ENCODE results near the gene ZBTB12.

DNA sequence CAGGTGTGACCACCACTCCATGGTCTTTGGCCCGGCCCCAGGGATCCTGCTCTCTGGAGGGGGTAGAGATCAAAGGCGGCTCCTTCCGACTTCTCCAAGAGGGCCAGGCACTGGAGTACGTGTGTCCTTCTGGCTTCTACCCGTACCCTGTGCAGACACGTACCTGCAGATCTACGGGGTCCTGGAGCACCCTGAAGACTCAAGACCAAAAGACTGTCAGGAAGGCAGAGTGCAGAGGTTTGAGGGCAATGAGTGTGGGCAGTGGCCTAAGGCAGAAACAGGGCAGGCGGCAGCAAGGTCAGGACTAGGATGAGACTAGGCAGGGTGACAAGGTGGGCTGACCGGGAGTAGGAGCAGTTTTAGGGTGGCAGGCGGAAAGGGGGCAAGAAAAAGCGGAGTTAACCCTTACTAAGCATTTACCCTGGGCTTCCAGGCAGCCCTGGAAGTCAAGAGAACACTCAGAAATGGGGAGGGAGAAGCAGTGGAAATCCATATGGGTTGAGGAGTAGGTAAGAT is 44.5 kb upstream of the ZBTB12 start:
- TF ChIP-seq, protein P1, sequence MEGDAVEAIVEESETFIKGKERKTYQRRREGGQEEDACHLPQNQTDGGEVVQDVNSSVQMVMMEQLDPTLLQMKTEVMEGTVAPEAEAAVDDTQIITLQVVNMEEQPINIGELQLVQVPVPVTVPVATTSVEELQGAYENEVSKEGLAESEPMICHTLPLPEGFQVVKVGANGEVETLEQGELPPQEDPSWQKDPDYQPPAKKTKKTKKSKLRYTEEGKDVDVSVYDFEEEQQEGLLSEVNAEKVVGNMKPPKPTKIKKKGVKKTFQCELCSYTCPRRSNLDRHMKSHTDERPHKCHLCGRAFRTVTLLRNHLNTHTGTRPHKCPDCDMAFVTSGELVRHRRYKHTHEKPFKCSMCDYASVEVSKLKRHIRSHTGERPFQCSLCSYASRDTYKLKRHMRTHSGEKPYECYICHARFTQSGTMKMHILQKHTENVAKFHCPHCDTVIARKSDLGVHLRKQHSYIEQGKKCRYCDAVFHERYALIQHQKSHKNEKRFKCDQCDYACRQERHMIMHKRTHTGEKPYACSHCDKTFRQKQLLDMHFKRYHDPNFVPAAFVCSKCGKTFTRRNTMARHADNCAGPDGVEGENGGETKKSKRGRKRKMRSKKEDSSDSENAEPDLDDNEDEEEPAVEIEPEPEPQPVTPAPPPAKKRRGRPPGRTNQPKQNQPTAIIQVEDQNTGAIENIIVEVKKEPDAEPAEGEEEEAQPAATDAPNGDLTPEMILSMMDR (tag by site-specific recombination; IDR thresholded peaks at IDR 0.05) = no peak
- TF ChIP-seq ZBTB7A (tag by site-specific recombination; IDR thresholded peaks at IDR 0.05; ENCODE audit: low read depth) (no peak), ZNF23 (tag by site-specific recombination; IDR thresholded peaks at IDR 0.05; ENCODE audit: borderline replicate concordance) (no peak), SP3 (tag by site-specific recombination; IDR thresholded peaks at IDR 0.05) (no peak)
- TF ChIP-seq, protein P2, sequence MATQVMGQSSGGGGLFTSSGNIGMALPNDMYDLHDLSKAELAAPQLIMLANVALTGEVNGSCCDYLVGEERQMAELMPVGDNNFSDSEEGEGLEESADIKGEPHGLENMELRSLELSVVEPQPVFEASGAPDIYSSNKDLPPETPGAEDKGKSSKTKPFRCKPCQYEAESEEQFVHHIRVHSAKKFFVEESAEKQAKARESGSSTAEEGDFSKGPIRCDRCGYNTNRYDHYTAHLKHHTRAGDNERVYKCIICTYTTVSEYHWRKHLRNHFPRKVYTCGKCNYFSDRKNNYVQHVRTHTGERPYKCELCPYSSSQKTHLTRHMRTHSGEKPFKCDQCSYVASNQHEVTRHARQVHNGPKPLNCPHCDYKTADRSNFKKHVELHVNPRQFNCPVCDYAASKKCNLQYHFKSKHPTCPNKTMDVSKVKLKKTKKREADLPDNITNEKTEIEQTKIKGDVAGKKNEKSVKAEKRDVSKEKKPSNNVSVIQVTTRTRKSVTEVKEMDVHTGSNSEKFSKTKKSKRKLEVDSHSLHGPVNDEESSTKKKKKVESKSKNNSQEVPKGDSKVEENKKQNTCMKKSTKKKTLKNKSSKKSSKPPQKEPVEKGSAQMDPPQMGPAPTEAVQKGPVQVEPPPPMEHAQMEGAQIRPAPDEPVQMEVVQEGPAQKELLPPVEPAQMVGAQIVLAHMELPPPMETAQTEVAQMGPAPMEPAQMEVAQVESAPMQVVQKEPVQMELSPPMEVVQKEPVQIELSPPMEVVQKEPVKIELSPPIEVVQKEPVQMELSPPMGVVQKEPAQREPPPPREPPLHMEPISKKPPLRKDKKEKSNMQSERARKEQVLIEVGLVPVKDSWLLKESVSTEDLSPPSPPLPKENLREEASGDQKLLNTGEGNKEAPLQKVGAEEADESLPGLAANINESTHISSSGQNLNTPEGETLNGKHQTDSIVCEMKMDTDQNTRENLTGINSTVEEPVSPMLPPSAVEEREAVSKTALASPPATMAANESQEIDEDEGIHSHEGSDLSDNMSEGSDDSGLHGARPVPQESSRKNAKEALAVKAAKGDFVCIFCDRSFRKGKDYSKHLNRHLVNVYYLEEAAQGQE (tag by site-specific recombination; IDR thresholded peaks at IDR 0.05) = no peak
- TF ChIP-seq, protein P3, sequence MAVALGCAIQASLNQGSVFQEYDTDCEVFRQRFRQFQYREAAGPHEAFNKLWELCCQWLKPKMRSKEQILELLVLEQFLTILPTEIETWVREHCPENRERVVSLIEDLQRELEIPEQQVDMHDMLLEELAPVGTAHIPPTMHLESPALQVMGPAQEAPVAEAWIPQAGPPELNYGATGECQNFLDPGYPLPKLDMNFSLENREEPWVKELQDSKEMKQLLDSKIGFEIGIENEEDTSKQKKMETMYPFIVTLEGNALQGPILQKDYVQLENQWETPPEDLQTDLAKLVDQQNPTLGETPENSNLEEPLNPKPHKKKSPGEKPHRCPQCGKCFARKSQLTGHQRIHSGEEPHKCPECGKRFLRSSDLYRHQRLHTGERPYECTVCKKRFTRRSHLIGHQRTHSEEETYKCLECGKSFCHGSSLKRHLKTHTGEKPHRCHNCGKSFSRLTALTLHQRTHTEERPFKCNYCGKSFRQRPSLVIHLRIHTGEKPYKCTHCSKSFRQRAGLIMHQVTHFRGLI (tag by site-specific recombination; IDR thresholded peaks at IDR 0.05) = no peak
